H1 (cell line): Measurements from ENCODE around the gene TSPAN9. TPM values are rescaled to one million over a fixed set of nuclear protein-coding genes. Genes with fewer than 3 reads are reported as not detected.
A peak's percentile ranks its signal among the peaks of the same experiment; 100 is the strongest.

ENCODE experiments used
- CTCF ChIA-PET: fragments of 300-600 bp; sonication (Branson Sonifier 250); formaldehyde crosslinking; loops from one replicate; lab custom pipeline; 2021; ENCODE audit not compliant: partially characterized antibody; lab: Charles Lee
- POLR2A ChIA-PET: fragments of 300-600 bp; sonication (Branson Sonifier 250); formaldehyde crosslinking; loops from one replicate; lab custom pipeline; 2021; ENCODE audit warnings: inconsistent platforms; ENCODE audit not compliant: partially characterized antibody; lab: Charles Lee
- DNase-seq, 2 experiments: peaks; one replicate each; pipeline versions ENCODE4 v3.0.0 to v3.0.0-alpha.2; 2010 to 2022; ENCODE audit warnings: low spot score in 2 of 2, low read depth in 1 of 2, mixed read lengths in 1 of 2
- FAIRE-seq: peaks from 2 replicates; lab custom pipeline; 2011; peaks lifted over from hg19 to GRCh38; lab: Jason Lieb, UNC
- H2AFZ ChIP-seq: 2 replicates; pipeline ENCODE4 v1.8.1; 2012; ENCODE audit warnings: low read length, inconsistent platforms
- H2AK5ac ChIP-seq: 2 replicates; pipeline ENCODE4 v1.6.1; 2013; ENCODE audit warnings: low read depth, low read length
- H2BK120ac ChIP-seq: replicated peaks from 2 replicates; pipeline ENCODE3; 2013; ENCODE audit warnings: low read depth, low read length, inconsistent platforms
- H2BK12ac ChIP-seq: 2 replicates; pipeline ENCODE4 v1.6.1; 2013; ENCODE audit warnings: low read depth, low read length
- H2BK15ac ChIP-seq: 2 replicates; pipeline ENCODE4 v1.6.1; 2013; ENCODE audit warnings: low read length
- H2BK20ac ChIP-seq: 2 replicates; pipeline ENCODE4 v1.6.1; 2013; ENCODE audit warnings: low read length
- H2BK5ac ChIP-seq: 2 replicates; pipeline ENCODE4 v1.6.1; 2013; ENCODE audit warnings: low read depth, low read length
- H3K14ac ChIP-seq: 2 replicates; pipeline ENCODE4 v1.6.1; 2013; ENCODE audit warnings: inconsistent platforms; ENCODE audit not compliant: insufficient read length
- H3K18ac ChIP-seq: 2 replicates; pipeline ENCODE4 v1.6.1; 2013; ENCODE audit warnings: low read length; ENCODE audit errors: extremely low read depth
- H3K23ac ChIP-seq: 2 replicates; pipeline ENCODE4 v1.6.1; 2013; ENCODE audit warnings: inconsistent platforms; ENCODE audit not compliant: insufficient read length
- H3K23me2 ChIP-seq: 2 replicates; pipeline ENCODE4 v1.6.1; 2013; ENCODE audit warnings: low read depth, low read length
- H3K27ac ChIP-seq: 2 replicates; pipeline ENCODE4 v1.6.1; 2011; ENCODE audit warnings: low read depth, low read length, inconsistent platforms
- H3K27me3 ChIP-seq, 4 experiments: replicated peaks in 1 of 4; 1 replicate in 1 of 4; 2 replicates in 3 of 4; pipeline versions ENCODE4 v1.6.1 to v1.8.1; 2011 to 2013; ENCODE audit warnings: low read length in 3 of 4, mild to moderate bottlenecking in 3 of 4, inconsistent platforms in 2 of 4, mixed read lengths in 2 of 4, moderate library complexity in 1 of 4; ENCODE audit not compliant: control insufficient read depth in 3 of 4, insufficient read depth in 3 of 4; ENCODE audit errors: extremely low read depth in 1 of 4
- H3K36me3 ChIP-seq, 4 experiments: 2 replicates each; pipeline versions ENCODE4 v1.6.1 to v1.8.1; 2011 to 2013; ENCODE audit warnings: mild to moderate bottlenecking in 4 of 4, low read length in 3 of 4, moderate library complexity in 2 of 4, control low read depth in 1 of 4, inconsistent platforms in 1 of 4; ENCODE audit not compliant: insufficient read depth in 4 of 4, control insufficient read depth in 2 of 4
- H3K4ac ChIP-seq: replicated peaks from 2 replicates; pipeline ENCODE3; 2013; ENCODE audit warnings: low read length, low read depth, mixed read lengths, inconsistent platforms; ENCODE audit not compliant: insufficient read length
- H3K4me1 ChIP-seq, 4 experiments: replicated peaks in 1 of 4; 1 replicate in 1 of 4; 2 replicates in 3 of 4; pipeline versions ENCODE4 v1.6.1 to v1.8.1; 2011 to 2013; ENCODE audit warnings: low read length in 3 of 4, inconsistent platforms in 2 of 4, mixed read lengths in 1 of 4; ENCODE audit not compliant: insufficient read depth in 4 of 4, control insufficient read depth in 3 of 4
- H3K4me2 ChIP-seq, 2 experiments: 2 replicates each; pipeline versions ENCODE4 v1.6.1 to v1.8.1; 2011 to 2013; ENCODE audit warnings: low read depth in 2 of 2, low read length in 2 of 2, control low read depth in 1 of 2, inconsistent platforms in 1 of 2, mild to moderate bottlenecking in 1 of 2; ENCODE audit not compliant: insufficient read depth in 1 of 2
- H3K4me3 ChIP-seq, 4 experiments: fragments of 200-600, 300-600 bp in 1 of 4; sonication (generic), shearing (Covaris generic), sonication (Bioruptor Twin) in 1 of 4; 2 replicates each; pipeline versions ENCODE4 v1.5.1 to v1.8.1; 2011 to 2016; ENCODE audit warnings: low read length in 4 of 4, low read depth in 3 of 4, control low read depth in 2 of 4, inconsistent platforms in 2 of 4, mild to moderate bottlenecking in 2 of 4, mixed read lengths in 1 of 4, moderate library complexity in 1 of 4; ENCODE audit not compliant: insufficient read depth in 2 of 4; ENCODE audit errors: extremely low read depth in 1 of 4
- H3K56ac ChIP-seq: replicated peaks from 2 replicates; pipeline ENCODE3; 2013; ENCODE audit warnings: low read depth, mild to moderate bottlenecking, mixed read lengths, low read length, inconsistent platforms; ENCODE audit not compliant: insufficient read length
- H3K79me1 ChIP-seq: 2 replicates; pipeline ENCODE4 v1.6.1; 2013; ENCODE audit warnings: low read depth, low read length, control low read depth
- H3K79me2 ChIP-seq, 2 experiments: 2 replicates each; pipeline versions ENCODE4 v1.6.1 to v1.8.1; 2012 to 2013; ENCODE audit warnings: low read length in 2 of 2, mild to moderate bottlenecking in 2 of 2, inconsistent platforms in 1 of 2; ENCODE audit not compliant: insufficient read depth in 2 of 2, control insufficient read depth in 1 of 2
- H3K9ac ChIP-seq, 4 experiments: replicated peaks in 1 of 4; 1 replicate in 1 of 4; 2 replicates in 3 of 4; pipeline versions ENCODE4 v1.6.1 to v1.8.1; 2011 to 2013; ENCODE audit warnings: low read depth in 3 of 4, low read length in 3 of 4, control low read depth in 2 of 4, mild to moderate bottlenecking in 2 of 4, moderate library complexity in 2 of 4, inconsistent platforms in 1 of 4; ENCODE audit errors: extremely low read depth in 1 of 4
- H3K9me3 ChIP-seq, 2 experiments: 2 replicates each; pipeline versions ENCODE4 v1.6.1 to v1.8.1; 2012 to 2013; ENCODE audit warnings: mild to moderate bottlenecking in 2 of 2, moderate library complexity in 2 of 2, control low read depth in 1 of 2, inconsistent platforms in 1 of 2, low read depth in 1 of 2, low read length in 1 of 2, mixed read lengths in 1 of 2; ENCODE audit not compliant: insufficient read depth in 2 of 2
- H4K20me1 ChIP-seq, 2 experiments: replicated peaks in 1 of 2; 2 replicates each; pipeline versions ENCODE3 to v1.8.1; 2011 to 2013; ENCODE audit warnings: inconsistent platforms in 2 of 2, low read length in 2 of 2, mild to moderate bottlenecking in 1 of 2; ENCODE audit not compliant: insufficient read depth in 2 of 2, control insufficient read depth in 1 of 2
- H4K5ac ChIP-seq: 2 replicates; pipeline ENCODE4 v1.6.1; 2013; ENCODE audit warnings: low read length, low read depth, mixed read lengths, inconsistent platforms; ENCODE audit not compliant: insufficient read length
- H4K8ac ChIP-seq: 2 replicates; pipeline ENCODE4 v1.8.0; 2013; ENCODE audit warnings: mild to moderate bottlenecking, moderate library complexity, low read length, inconsistent platforms; ENCODE audit not compliant: insufficient read depth; ENCODE audit errors: extremely low read depth
- H4K91ac ChIP-seq: replicated peaks from 2 replicates; pipeline ENCODE3; 2013; ENCODE audit warnings: low read length, mixed read lengths, inconsistent platforms; ENCODE audit not compliant: insufficient read length
- CHD1 ChIP-seq: IDR thresholded peaks from 2 replicates; pipeline ENCODE4 v1.6.1; 2012; ENCODE audit warnings: low read depth, low read length, improper control_type of control experiment
- EP300 ChIP-seq, 2 experiments: IDR thresholded peaks; 1 replicate in 1 of 2; 2 replicates in 1 of 2; pipeline ENCODE4 v1.6.1; 2011 to 2012; ENCODE audit warnings: low read depth in 2 of 2, low read length in 2 of 2, mild to moderate bottlenecking in 2 of 2, borderline replicate concordance in 1 of 2, inconsistent platforms in 1 of 2, moderate library complexity in 1 of 2
- GTF2F1 ChIP-seq: IDR thresholded peaks from 2 replicates; pipeline ENCODE4 v1.6.1; 2012; ENCODE audit warnings: low read depth, low read length, improper control_type of control experiment, borderline replicate concordance
- KDM1A ChIP-seq: fragments of 200-600, 300-600 bp; sonication (generic); IDR thresholded peaks from 2 replicates; pipeline ENCODE4 v1.7.1; 2016; ENCODE audit warnings: mild to moderate bottlenecking, low read length, borderline replicate concordance
- NRF1 ChIP-seq: IDR thresholded peaks from 2 replicates; pipeline ENCODE4 v1.6.1; 2011; ENCODE audit warnings: mild to moderate bottlenecking, low read depth, low read length, improper control_type of control experiment
- POU5F1 ChIP-seq: IDR thresholded peaks from 2 replicates; pipeline ENCODE4 v1.6.1; 2011; ENCODE audit warnings: low read depth, mild to moderate bottlenecking, low read length, moderate library complexity
- RNF2 ChIP-seq: fragments of 200-900, 300-1000 bp; sonication (generic); IDR thresholded peaks from 2 replicates; pipeline ENCODE4 v1.7.1; 2016; ENCODE audit warnings: borderline replicate concordance, low read depth, mild to moderate bottlenecking, antibody characterized with exemption, low read length; ENCODE audit not compliant: poor library complexity, severe bottlenecking; ENCODE audit errors: missing control alignments
- WGBS, 2 experiments: shearing (Covaris generic) in 1 of 2; methylation state at CpG; one replicate each; pipeline versions ENCODE4 v1.1.6 to v1.1.7; 2013 to 2015; ENCODE audit warnings: low lambda C conversion rate in 2 of 2, mixed read lengths in 2 of 2, inconsistent platforms in 1 of 2, low coverage in 1 of 2, missing lambda C conversion rate in 1 of 2; ENCODE audit not compliant: insufficient replicate concordance in 2 of 2, insufficient coverage in 1 of 2, insufficient read length in 1 of 2; ENCODE audit errors: extremely low coverage in 1 of 2, missing lambda C conversion rate in 1 of 2; 5-methylcytosine and 5-hydroxymethylcytosine counted together
- polyA plus RNA-seq, 7 experiments: library from polyadenylated mRNA; depleted of rRNA in 3 of 7; stranded (reverse) in 5 of 7; unstranded in 2 of 7; fragments of >200 nt in 5 of 7; fragments of 200-250 nt in 2 of 7; gene quantifications; 1 replicate in 5 of 7; 2 replicates in 1 of 7; 4 replicates in 1 of 7; pipeline versions ENCODE4 v1.2.1 to v1.2.3, GENCODE V29; 2011 to 2013; ENCODE audit warnings: missing spikeins in 2 of 7, mixed read lengths in 2 of 7
- total RNA-seq: library from RNA; stranded (reverse); fragmentation: NEBNext Ultra II Directional; extraction: Animal tissue kit (Norgen Biotek cat#: 25700); gene quantifications from 2 replicates; pipeline ENCODE4 v1.2.1, GENCODE V29; 2021

The TSPAN9 gene
- total and polyA plus RNA-seq, 2 of the 8 experiments (the other 6 are each of a cell fraction or from before 2014, with no cell fraction given): 11.5 to 29.1 TPM

- Histone ChIP-seq H3K9ac (no peak overlapping the region), H3K18ac (no peak overlapping the region), H3K27ac (no peak overlapping the region), H2BK12ac (no peak overlapping the region), H2BK5ac (no peak overlapping the region), H2BK15ac (no peak overlapping the region), H3K36me3 (no peaks in the 10 kb centered on the region), H3K4me3 (no peak overlapping the region), H2AK5ac (no peak overlapping the region), H3K79me1 (no peaks in the 10 kb centered on the region; the same call in 1 of the 2 replicates), H2BK120ac (no peak overlapping the region), H3K79me2 (no peaks in the 10 kb centered on the region), H3K14ac (no peak overlapping the region), H4K91ac (no peak overlapping the region), H3K23me2 (0 out of 2 replicates have a peak, but pooled peaks cover 2% of the 10 kb centered on the region), H3K27me3 (no peaks in the 10 kb centered on the region; a peak in 1 of 7 replicates), H3K23ac (no peak overlapping the region), H2BK20ac (no peak overlapping the region), H4K20me1 (no peaks in the 10 kb centered on the region), H4K8ac (peak overlapping the region; percentile 45), H3K4me1 (peaks cover 8 to 27% (median 25%) of the 10 kb centered on the region in 4 experiments), H3K4ac (no peak overlapping the region), H3K56ac (no peak overlapping the region), H4K5ac (no peak overlapping the region), H3K4me2 (no peak overlapping the region), H3K9me3 (no peaks in the 10 kb centered on the region; a peak in 1 of 4 replicates), H2AFZ (no peak overlapping the region)
- 96% methylated on average over 15 of the region's 15 CpGs; no CpG with 5 or more reads in 1 of the 2 experiments for WGBS, 2 experiments
- POLR2A ChIA-PET: interaction anchor here (1.5 kb wide), 1 partner anchor 10 kb away, joined by 3 read pairs; no protein-coding TSS in a partner anchor
- CTCF ChIA-PET: interaction anchor here (0.8 to 16.6 kb wide), 6 partner anchors 8 to 127 kb away, joined by 3 to 300 read pairs (median 18); no protein-coding TSS in a partner anchor
- no peak for FAIRE-seq
- no peak for DNase-seq
- TF ChIP-seq NRF1 (no peak), POU5F1 (no peak), RNF2 (no peak), CHD1 (no peak), EP300 (IDR thresholded peaks at IDR 0.05; ENCODE audit: borderline replicate concordance in 1 of 2, low read depth in 2 of 2, low read length in 2 of 2) (no peak), GTF2F1 (no peak), KDM1A (no peak)
Measured at GRCh38 chr12:3147260-3147659, 70.1 kb downstream of the TSPAN9 start.
